ENCODE measurements around the gene ANO1.

The ANO1 gene

DNA sequence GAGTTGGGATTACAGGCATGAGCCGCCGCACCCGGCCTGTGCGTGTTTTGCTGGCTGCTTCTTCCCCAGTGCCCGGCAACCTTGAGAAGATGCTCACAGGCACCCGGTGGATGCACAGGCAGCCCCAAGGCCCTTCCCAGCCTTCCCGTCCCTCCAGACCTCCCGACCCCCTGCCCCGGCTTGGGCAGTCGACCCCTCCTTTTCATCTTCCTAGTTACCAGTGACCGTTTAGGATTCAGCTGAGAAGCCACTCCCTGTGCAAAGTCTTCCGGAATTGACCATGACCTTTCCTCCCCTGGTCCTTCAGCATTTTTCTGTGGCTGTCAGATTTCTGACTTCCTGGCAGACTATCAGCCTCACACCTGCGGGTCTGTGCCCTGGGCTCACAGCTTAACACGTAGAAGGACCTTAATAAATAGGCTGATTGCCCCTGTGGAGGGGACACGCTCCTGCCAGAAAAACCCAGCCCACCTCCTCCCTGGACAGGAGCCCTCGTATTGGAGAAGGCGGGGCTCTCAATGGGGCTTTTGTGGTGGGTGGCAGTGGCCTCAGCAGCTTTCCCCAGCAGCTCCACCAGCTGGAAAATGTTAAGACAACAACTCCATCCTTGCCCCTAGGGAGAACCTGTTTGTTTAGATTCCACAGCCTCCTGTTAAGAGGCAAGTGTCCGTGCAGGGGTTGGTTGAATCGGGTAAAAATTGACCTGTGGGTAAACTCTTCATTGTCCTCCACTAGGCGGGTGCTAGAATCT lies 10.4 kb upstream of the ANO1 start:
- H3K4me3 ChIP-seq (ENCODE audit: low read length): no peak overlapping the region
- DNase-seq (ENCODE audit: low read depth): no peak
- TF ChIP-seq, protein P1, sequence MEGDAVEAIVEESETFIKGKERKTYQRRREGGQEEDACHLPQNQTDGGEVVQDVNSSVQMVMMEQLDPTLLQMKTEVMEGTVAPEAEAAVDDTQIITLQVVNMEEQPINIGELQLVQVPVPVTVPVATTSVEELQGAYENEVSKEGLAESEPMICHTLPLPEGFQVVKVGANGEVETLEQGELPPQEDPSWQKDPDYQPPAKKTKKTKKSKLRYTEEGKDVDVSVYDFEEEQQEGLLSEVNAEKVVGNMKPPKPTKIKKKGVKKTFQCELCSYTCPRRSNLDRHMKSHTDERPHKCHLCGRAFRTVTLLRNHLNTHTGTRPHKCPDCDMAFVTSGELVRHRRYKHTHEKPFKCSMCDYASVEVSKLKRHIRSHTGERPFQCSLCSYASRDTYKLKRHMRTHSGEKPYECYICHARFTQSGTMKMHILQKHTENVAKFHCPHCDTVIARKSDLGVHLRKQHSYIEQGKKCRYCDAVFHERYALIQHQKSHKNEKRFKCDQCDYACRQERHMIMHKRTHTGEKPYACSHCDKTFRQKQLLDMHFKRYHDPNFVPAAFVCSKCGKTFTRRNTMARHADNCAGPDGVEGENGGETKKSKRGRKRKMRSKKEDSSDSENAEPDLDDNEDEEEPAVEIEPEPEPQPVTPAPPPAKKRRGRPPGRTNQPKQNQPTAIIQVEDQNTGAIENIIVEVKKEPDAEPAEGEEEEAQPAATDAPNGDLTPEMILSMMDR (conservative IDR thresholded peaks at IDR 0.05; ENCODE audit: low read length): no peak

DNA sequence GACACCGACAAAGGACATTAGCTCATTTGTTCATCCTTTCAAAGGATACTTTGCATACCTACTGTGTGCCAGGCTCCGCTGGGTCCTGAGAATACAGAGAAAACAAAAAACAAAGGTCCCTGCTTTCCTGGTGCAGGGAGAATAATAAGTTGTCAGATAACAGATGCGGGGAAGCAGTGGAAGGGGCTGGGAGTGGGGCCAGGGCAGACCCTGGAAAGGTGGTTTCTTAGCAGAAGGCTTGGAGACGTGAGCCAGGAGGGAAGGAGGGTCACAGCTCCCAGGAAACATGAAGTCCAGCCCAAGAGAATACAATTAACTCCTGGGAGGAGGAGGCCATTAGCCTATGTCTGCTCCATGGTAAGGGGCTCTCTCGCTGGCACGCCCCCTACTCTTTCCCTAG lies 9.8 kb upstream of the ANO1 start:
- no peak for DNase-seq (ENCODE audit: low read depth)
- TF ChIP-seq, protein P1 (conservative IDR thresholded peaks at IDR 0.05; ENCODE audit: low read length): no peak
- H3K4me3 ChIP-seq (ENCODE audit: low read length): no peak overlapping the region

- TF ChIP-seq, protein P1 (conservative IDR thresholded peaks at IDR 0.05; ENCODE audit: low read length): no peak
- no peak overlapping the region for H3K4me3 ChIP-seq (ENCODE audit: low read length)
- no peak for DNase-seq (ENCODE audit: low read depth)
Measured at GRCh38 chr11:70068950-70069349, 9.2 kb upstream of the ANO1 start.

GRCh38 chr11:70070706-70071105 lies 7.4 kb upstream of the ANO1 start:
- TF ChIP-seq, protein P1 (conservative IDR thresholded peaks at IDR 0.05; ENCODE audit: low read length): no peak
- no peak overlapping the region for H3K4me3 ChIP-seq (ENCODE audit: low read length)
- DNase-seq (ENCODE audit: low read depth): no peak

DNA sequence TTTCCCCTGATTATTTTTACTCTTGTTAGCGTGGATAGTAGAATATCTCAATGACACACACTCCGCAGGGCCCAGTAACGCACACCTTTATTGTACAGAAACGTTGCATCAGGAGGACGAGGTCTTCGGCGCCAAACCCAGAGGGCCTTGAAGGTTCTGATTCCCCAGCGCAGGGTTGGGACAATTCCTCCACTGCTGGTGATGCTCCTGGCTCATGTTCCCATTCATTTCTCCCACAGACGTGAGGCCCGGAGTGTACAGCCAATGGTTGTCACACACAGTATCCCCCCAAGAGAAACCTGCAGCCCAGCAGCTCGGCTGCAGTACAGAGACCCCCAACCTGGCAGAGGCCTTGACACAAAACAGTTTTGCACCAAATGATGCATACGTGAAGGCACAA lies 6.1 kb upstream of the ANO1 start:
- no peak overlapping the region for H3K4me3 ChIP-seq (ENCODE audit: low read length)
- DNase-seq (ENCODE audit: low read depth): no peak
- TF ChIP-seq, protein P1 (conservative IDR thresholded peaks at IDR 0.05; ENCODE audit: low read length): no peak

GRCh38 chr11:70072461-70072860 lies 5.7 kb upstream of the ANO1 start:
- no peak for DNase-seq (ENCODE audit: low read depth)
- H3K4me3 ChIP-seq (ENCODE audit: low read length): no peak overlapping the region
- TF ChIP-seq, protein P1 (conservative IDR thresholded peaks at IDR 0.05; ENCODE audit: low read length): no peak
